NT2/D1 (cell line): ENCODE results near the gene PGM1.

Source experiments
- DNase-seq: peaks from one replicate; pipeline ENCODE4 v3.0.0-alpha.2; 2011; ENCODE audit warnings: low read depth, low spot score
- H3K27me3 ChIP-seq: 2 replicates; pipeline ENCODE4 v1.6.0; 2011; ENCODE audit warnings: mild to moderate bottlenecking; ENCODE audit not compliant: insufficient read length, insufficient read depth
- H3K36me3 ChIP-seq: 2 replicates; pipeline ENCODE4 v1.6.1; 2011; ENCODE audit warnings: mild to moderate bottlenecking, low read length, mixed read lengths; ENCODE audit not compliant: insufficient read depth, insufficient read length
- H3K4me1 ChIP-seq: 2 replicates; pipeline ENCODE4 v1.5.1; 2011; ENCODE audit not compliant: insufficient read depth, insufficient read length
- H3K4me3 ChIP-seq: 2 replicates; pipeline ENCODE4 v1.5.1; 2011; ENCODE audit warnings: low read depth; ENCODE audit not compliant: insufficient read length
- H3K9ac ChIP-seq: 2 replicates; pipeline ENCODE4 v1.6.0; 2011; ENCODE audit warnings: low read depth; ENCODE audit not compliant: insufficient read length
- H3K9me3 ChIP-seq: 2 replicates; pipeline ENCODE4 v1.5.1; 2011; ENCODE audit warnings: mild to moderate bottlenecking, low read length; ENCODE audit not compliant: insufficient read depth
- SUZ12 ChIP-seq: IDR thresholded peaks from 2 replicates; pipeline ENCODE4 v1.6.1; 2011; ENCODE audit not compliant: insufficient read length, insufficient read depth; ENCODE audit errors: extremely low read depth
- YY1 ChIP-seq: IDR thresholded peaks from 2 replicates; pipeline ENCODE4 v1.6.1; 2011; ENCODE audit not compliant: insufficient read length, insufficient read depth
- ZNF274 ChIP-seq: IDR thresholded peaks from 2 replicates; pipeline ENCODE4 v1.6.1; 2011; ENCODE audit warnings: mild to moderate bottlenecking, low read depth, low read length

PGM1 gene

DNA sequence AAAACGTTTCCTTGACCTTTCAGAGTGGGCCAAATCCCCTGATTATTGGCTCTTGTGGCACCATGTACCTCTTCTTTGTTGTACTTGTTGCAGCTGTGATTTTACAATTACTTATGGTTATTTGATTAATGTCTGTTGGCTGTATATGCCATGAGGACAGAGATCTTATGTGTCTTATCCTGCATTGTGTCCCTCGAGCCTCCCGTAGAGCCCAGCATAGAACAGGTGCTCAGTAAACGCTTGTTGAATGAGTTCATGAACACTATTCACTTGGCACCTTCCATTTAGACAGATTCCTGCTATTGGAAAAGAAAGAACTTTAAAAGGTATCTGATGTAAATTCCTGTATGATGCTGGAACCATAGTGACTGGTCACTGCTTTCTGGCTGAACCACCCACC lies 48.4 kb downstream of the PGM1 start:
- no peak for TF ChIP-seq SUZ12
- TF ChIP-seq ZNF274, result no peak
- no peak for TF ChIP-seq YY1

GRCh38 chr1:63642901-63643300 lies 49.7 kb downstream of the PGM1 start:
- no peak for DNase-seq
- no peaks in the 10 kb centered on the region for H3K27me3 ChIP-seq
- peaks cover 49% of the 10 kb centered on the region for H3K36me3 ChIP-seq
- TF ChIP-seq YY1, result no peak
- TF ChIP-seq ZNF274, result no peak
- no peak for TF ChIP-seq SUZ12
- H3K4me1 ChIP-seq, result no peaks in the 10 kb centered on the region
- H3K4me3 ChIP-seq, result no peak overlapping the region
- no peak overlapping the region for H3K9ac ChIP-seq
- no peaks in the 10 kb centered on the region for H3K9me3 ChIP-seq

More for the DNA sequence above, 48.4 kb downstream of the PGM1 start:
- H3K9me3 ChIP-seq, result no peaks in the 10 kb centered on the region
- no peaks in the 10 kb centered on the region for H3K4me1 ChIP-seq
- H3K36me3 ChIP-seq, result peaks cover 60% of the 10 kb centered on the region
- no peaks in the 10 kb centered on the region for H3K27me3 ChIP-seq
- no peak overlapping the region for H3K9ac ChIP-seq
- DNase-seq, result no peak
- no peak overlapping the region for H3K4me3 ChIP-seq

DNA sequence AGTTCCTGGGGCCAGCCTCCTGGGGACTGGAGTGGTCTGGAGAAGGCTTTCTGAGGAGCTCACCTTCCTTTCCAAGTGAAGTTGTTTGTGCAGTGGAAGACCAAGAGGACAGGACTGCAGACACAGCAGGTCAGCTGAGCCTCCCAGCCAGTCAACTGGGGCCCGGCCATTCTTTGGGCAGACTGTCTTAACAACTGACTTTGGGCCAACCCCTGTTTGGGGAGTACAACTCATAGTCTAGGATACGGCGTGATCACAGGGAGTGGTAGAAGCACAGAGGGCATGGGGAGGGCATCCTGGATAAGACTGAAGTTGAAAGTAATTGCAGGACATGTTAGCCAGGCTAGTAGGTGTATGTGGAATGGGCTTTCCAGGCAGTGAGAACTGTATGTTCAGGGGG lies 50.3 kb downstream of the PGM1 start:
- no peak overlapping the region for H3K9ac ChIP-seq
- no peaks in the 10 kb centered on the region for H3K4me1 ChIP-seq
- no peaks in the 10 kb centered on the region for H3K9me3 ChIP-seq
- no peaks in the 10 kb centered on the region for H3K27me3 ChIP-seq
- no peak for DNase-seq
- TF ChIP-seq SUZ12 (no peak), ZNF274 (no peak), YY1 (no peak)
- H3K36me3 ChIP-seq, result peaks cover 49% of the 10 kb centered on the region
- H3K4me3 ChIP-seq, result no peak overlapping the region

GRCh38 chr1:63643926-63644325 lies 50.7 kb downstream of the PGM1 start:
- Histone ChIP-seq H3K36me3 (peaks cover 49% of the 10 kb centered on the region), H3K9me3 (no peaks in the 10 kb centered on the region), H3K4me3 (no peak overlapping the region), H3K9ac (no peak overlapping the region), H3K4me1 (no peaks in the 10 kb centered on the region), H3K27me3 (no peaks in the 10 kb centered on the region)
- no peak for DNase-seq
- TF ChIP-seq YY1 (no peak), SUZ12 (no peak), ZNF274 (no peak)

DNA sequence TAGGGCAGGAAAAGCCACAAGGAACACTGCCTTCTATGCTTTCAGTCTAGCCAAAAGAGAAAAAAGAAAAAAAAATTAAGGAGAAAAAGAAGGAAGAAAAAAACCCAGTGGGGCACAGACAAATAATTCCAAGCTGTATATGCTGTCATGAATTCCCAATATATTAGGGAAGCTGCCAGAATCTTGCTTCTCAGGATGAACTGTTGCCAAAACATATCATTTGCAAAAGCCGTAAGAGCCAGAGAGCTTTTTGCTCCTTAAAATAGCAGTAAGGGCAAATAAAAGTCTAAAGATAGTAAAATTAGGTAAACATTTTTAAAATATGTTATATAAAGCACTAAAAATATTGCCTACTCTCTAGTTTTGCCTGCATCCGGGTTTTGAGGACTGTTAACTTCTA lies 52.1 kb downstream of the PGM1 start:
- Histone ChIP-seq H3K4me3 (no peak overlapping the region), H3K9me3 (no peaks in the 10 kb centered on the region), H3K36me3 (peaks cover 45% of the 10 kb centered on the region), H3K27me3 (no peaks in the 10 kb centered on the region), H3K9ac (no peak overlapping the region), H3K4me1 (no peaks in the 10 kb centered on the region)
- DNase-seq, result no peak
- no peak for TF ChIP-seq ZNF274
- TF ChIP-seq YY1, result no peak
- no peak for TF ChIP-seq SUZ12

GRCh38 chr1:63648689-63649088 lies 55.5 kb downstream of the PGM1 start:
- no peak for DNase-seq
- Histone ChIP-seq H3K36me3 (peaks cover 46% of the 10 kb centered on the region), H3K4me3 (no peak overlapping the region), H3K27me3 (no peaks in the 10 kb centered on the region), H3K9ac (no peak overlapping the region), H3K9me3 (no peaks in the 10 kb centered on the region), H3K4me1 (no peaks in the 10 kb centered on the region)
- TF ChIP-seq SUZ12 (no peak), ZNF274 (no peak), YY1 (no peak)

DNA sequence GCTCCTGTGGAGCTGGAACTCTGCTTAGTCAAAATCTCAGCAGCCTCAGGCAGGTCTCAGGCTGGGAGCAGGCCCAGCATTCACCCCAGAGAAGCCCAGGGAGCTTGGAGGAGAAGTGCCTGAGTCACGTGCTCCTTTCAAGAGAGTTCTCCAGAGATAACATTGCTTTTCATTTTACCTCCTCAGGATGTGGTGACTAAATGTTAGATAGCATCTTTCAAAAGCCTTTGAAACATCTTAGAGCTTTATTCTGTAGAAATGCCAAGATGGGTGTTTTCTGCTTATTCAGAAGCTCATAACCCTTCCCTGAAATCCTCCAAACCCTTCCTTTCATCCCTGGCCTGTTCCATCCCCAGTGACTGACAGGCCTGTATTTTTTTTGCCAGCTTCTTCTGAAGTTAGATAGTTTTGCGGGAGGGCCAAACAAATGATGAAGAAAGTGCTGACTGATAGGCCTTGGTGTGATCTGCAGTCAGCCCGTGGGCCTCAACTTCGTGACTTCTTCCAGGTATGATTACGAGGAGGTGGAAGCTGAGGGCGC lies 58.0 kb downstream of the PGM1 start:
- Histone ChIP-seq H3K9ac (no peak overlapping the region), H3K27me3 (no peaks in the 10 kb centered on the region), H3K4me1 (no peaks in the 10 kb centered on the region), H3K36me3 (peaks cover 67% of the 10 kb centered on the region), H3K4me3 (no peak overlapping the region), H3K9me3 (no peaks in the 10 kb centered on the region)
- no peak for DNase-seq
- TF ChIP-seq YY1 (no peak), ZNF274 (no peak), SUZ12 (no peak)
